CD4-positive, alpha-beta T cell treated with Interleukin-4 for 4 hours (primary cell): Measurements from ENCODE around the gene SPRYD4.
A peak's percentile ranks its signal among the peaks of the same experiment; 100 is the strongest.
"Not testable (repeated sequence)": the region's sequence is repeated elsewhere in the genome, so short reads cannot be mapped to it uniquely, and the experiment has no call there.

Experiments used
- DNase-seq: peaks from one replicate; pipeline ENCODE4 v3.0.0-alpha.2; 2020

SPRYD4 gene

GRCh38 chr12:56477521-56478225 lies 9.3 kb downstream of the SPRYD4 start:
- DNase-seq: no peak

GRCh38 chr12:56479625-56480024 lies 11.2 kb downstream of the SPRYD4 start:
- DNase-seq: no peak

DNA sequence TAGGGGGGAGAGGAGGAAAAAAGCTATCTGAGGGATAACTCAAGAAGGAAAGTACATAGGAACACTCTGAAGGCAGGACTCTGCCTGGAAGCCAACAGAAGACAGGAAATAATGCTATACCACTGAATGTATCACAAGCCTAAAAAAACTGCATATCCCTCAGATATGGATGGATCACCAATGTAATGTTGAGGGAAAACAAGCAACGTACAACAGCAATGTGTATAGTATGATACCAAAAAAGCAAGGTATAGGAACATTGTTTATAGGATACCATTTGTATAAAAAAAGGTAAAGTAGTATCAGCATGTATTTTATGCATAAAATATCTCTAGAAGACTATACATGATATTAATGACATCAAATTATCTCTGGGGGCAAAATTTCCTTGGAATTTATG lies 16.2 kb downstream of the SPRYD4 start:
- DNase-seq: no peak

GRCh38 chr12:56486694-56487093 lies 18.3 kb downstream of the SPRYD4 start:
- DNase-seq: no peak

- no peak for DNase-seq
These were observed 19.2 kb downstream of the SPRYD4 start for GRCh38 chr12:56487448-56488040.

DNA sequence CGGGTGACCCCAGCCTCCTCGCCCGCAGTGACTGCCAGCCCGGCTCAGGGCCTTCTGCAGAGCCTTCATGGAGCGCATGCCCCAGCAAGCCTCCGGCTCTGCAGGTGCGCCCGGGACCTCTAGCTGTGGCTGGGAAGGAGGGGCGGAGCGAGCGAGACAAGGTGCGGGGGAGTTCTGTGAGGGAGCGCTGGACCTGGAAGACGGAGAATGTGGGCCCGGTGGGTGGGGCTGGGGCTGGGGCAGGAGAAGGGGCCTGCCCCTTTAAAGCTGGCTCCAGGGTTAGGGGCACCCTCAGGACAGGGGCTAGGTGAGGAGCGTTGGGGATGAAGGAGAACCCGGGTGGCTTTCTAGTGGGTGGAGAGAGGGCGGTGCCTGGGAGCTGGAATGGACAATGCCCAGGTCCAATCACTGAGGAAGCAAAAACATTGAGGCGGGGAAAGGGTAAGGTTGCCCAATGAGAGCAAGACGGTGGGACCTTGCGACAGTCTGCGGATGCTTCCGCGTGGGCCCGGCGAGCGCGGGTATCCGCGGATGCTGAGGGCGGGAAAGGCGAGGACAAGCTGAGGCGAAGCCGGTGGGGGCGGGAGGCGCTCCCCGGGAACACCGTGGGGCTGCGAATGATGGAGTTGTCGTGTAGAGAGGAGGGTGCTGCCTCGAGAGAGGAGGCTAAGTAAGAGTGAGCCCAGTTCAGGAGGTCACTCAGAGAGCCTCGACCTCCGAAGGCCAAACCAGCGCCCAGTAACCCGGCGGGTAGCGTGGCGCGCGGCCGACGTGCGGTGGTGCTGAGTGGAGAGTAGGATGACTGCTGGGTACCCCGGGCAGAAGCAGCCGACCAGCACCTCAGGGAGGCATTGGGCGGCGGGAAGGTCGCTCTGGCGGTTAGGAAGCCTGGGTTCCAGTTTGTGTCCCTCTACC lies 19.9 kb downstream of the SPRYD4 start, which contains the start of gene GLS2:
TSS of gene GLS2 (minus strand) at position 121 of the 915 bp plus-strand sequence. CDS start at position 78, 43 bp downstream.
- DNase-seq: peak; percentile 80

DNA sequence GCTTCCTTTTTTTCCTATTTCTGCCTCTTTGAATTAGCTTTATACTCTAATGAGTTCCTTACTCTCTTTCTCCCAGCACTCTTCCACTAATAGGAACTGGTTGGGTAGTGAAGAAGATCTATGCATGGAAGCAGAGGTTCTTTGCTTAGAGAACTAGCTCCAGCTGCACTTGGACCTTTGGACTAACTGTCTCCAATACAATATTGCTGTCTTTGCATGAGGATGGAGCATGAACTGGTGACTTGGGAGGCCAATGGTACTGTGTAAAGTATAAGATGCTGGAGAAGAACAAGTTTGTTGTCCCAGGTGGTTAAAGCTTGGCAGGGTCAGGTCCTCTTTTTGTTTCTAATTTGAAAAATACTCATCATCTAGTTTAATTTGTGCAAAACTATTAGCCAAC lies 22.0 kb downstream of the SPRYD4 start:
- DNase-seq: no peak

- not testable (repeated sequence) for DNase-seq
These were observed 25.2 kb downstream of the SPRYD4 start for GRCh38 chr12:56493409-56494105.

- DNase-seq: not testable (repeated sequence)
These were observed 25.7 kb downstream of the SPRYD4 start for GRCh38 chr12:56494106-56494415.

DNA sequence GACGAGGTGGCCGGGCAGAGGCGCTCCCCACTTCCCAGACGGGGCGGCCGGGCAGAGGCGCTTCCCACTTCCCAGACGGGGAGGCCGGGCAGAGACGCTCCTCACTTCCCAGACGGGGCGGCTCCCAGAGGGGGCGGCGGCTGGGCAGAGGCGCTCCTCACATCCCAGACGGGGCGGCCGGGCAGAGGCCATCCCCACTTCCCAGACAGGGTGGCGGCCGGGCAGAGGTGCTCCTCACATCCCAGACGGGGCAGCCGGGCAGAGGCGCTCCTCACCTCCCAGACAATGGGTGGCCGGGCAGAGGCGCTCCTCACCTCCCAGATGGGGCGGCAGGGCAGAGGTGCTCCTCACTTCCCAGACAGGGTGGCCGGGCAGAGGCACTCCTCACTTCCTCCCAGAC lies 26.1 kb downstream of the SPRYD4 start:
- DNase-seq: not testable (repeated sequence)

GRCh38 chr12:56496704-56497103 lies 28.3 kb downstream of the SPRYD4 start:
- peak; percentile 55 for DNase-seq

DNA sequence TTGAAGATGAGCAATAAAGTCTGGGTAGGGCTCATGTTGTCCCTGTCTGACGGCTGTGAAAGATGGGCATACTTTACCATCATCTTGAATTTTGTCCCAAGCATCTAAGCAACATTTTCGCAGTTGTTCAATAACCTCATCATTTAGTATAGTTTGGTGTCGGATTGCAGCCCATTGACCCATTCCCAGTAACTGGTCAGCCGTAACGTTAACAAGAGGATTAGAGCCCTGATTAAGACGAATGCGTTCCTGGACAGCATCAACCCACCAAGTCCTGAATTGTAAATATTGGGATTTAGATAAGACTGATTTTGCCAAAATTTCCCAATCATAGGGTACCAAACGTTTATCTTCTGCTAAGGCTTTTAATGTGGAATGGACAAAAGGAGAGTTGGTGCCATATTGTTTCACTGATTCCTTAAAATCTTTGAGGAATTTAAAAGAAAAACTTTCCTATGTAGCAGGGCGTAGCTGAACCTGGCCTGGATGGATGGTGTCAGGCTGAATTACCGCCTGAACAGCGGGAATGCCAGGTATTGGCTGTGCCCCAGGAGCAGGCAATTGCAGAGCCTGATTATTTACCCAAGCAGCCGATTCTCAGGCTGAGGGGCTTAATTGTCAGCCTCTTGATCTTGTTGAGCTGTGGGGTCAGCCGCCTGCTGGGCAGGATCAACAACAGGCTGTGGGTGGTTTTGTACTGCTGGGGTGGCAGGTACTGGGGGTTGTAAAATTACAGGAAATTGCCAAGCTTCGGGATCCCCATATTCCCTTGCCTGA lies 29.9 kb downstream of the SPRYD4 start:
- not testable (repeated sequence) for DNase-seq

DNA sequence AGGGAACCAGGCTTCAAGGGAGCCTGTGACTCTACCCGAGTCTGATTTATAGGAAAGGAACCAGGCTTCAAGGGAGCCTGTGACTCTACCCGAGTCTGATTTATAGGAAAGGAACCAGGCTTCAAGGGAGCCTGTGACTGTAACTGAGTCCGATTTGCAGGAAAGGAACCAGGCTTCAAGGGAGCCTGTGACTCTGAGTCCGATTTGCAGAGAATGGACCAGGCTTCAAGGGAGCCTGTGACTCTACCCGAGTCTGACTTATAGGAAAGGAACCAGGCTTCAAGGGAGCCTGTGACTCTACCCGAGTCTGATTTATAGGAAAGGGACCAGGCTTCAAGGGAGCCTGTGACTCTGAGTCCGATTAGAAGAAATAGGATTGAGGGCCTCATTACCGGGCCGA lies 31.1 kb downstream of the SPRYD4 start:
- DNase-seq: not testable (repeated sequence)

- not testable (repeated sequence) for DNase-seq
These were observed 31.5 kb downstream of the SPRYD4 start for GRCh38 chr12:56499879-56500278.

DNA sequence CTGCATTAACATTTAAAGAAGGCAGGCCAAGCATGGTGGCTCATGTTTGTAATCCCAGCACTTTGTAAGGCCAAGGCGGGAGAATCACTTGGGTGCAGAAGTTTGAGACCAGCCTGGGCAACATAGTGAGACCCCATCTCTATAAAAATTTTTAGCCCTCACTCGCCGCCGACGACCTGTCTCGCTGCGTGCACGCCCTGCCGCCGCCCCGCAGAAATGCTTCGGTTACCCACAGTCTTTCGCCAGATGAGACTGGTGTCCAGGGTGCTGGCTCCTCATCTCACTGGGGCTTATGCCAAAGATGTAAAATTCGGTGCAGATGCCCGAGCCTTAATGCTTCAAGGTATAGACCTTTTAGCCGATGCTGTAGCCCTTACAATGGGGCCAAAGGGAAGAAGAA lies 42.4 kb downstream of the SPRYD4 start:
- DNase-seq: no peak

DNA sequence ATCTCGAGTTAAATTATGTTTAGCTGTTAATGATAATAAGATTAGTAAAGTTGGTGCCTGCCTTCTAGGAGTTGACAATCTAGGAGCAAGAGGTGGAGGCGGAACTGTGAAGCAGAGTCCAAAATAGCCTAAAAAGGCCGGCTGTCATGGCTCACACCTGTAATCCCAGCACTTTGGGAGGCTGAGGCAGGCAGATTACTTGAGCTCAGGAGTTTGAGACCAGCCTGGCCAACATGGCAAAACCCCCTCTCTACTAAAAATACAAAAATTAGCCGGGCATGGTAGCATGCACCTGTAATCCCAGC lies 45.6 kb downstream of the SPRYD4 start:
- DNase-seq: not testable (repeated sequence)

DNA sequence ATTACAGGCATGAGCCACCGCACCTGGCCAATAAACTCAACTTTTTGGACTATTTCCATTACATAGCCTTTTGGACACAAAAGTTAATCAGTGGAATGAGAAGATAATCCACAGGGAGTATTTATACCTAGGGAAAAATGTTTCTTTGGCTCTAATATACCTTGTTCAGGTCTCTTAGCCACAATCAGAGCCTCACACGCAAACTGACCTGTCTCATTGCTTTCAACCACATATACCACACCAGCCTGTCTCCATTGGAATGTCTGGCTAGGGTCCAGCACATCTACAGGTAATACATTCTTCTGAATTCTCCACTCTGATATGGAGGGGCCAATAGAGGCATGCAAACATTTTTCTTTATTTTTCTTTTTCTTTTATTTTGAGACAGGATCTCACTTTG lies 49.5 kb downstream of the SPRYD4 start:
- DNase-seq: no peak

- DNase-seq: no peak
These were observed 50.2 kb downstream of the SPRYD4 start for GRCh38 chr12:56518570-56518969.

DNA sequence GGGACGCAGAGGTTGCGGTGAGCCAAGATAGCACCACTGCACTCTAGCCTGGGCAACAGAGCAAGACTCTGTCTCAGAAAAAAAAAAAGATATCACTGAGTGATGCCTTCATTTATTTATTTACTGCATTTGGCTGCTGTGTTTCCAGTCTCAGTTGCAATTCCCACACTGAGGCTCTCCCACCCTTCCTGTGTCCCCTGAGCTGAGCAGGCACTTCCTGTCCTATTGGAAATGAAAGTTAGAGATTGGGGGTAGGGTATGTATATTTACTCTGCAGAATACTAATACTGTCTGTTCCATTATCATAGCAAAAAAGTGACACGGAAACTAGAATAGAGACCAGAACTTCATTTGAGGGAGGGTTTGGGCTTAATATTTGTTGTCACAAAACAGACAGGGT lies 51.7 kb downstream of the SPRYD4 start:
- DNase-seq: no peak

DNA sequence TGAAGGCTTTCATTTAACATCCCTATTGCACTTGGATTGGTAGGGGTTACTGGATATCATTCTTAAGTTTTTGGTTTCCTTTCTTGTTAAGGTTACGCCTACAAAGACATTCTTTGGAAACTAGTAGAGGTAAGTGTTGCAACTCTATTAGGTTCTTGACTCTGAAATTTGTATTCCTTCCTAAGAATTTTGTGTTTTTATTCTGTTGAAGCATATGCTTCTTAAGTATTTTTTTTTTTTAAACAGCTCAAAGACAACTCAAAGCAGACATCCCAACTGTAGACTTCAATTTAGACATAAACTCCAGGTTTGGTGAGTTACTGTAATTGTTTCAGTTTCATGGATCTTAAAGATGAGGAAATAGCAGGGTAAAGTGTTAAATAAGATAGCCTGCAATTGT lies 52.1 kb downstream of the SPRYD4 start:
- DNase-seq: no peak

- no peak for DNase-seq
These were observed 52.8 kb downstream of the SPRYD4 start for GRCh38 chr12:56521209-56521589.

DNA sequence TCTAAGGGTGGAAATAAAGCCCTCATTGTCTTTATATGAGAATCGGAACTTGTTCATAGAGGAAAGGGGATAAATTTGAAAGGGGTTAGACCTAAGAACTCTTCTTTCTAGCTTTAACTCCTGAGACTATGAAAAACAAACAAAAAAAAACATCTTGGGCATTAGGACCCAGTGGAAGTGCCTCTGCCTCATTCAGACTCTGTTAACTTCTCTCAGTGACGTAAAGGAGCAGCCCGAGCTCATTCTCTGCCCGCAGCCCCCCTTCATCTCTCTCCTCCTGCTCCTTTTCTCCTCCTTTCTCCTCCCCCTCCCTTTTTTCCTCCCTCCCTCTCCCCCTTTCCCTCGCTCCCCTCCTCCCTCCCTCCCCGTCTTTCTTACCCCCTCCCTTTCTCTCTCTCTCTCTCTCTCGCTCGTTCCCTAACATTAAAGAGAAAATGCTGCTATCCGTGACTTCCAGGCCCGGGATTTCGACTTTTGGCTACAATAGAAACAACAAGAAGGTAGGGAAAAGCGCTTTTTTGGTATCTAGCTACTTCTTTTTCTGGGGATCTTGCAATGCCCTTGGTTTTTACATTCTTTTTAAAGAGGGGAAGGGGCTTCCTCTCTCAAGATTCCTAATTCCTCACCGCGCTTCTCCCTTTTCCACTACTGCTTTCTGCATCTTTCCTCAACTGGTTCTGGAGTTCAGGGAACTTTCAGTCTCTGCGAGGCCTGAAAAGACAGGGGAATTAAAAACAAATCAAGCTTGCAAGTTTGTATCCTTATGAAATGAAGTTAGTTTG lies 53.4 kb downstream of the SPRYD4 start, which contains the start of gene RBMS2:
TSS of gene RBMS2 (plus strand) at position 231 of the 782 bp plus-strand sequence. CDS start at position 435, 204 bp downstream.
- DNase-seq: peak; percentile 15
